ENCODE measurements around the gene ZMIZ1.

ZMIZ1 gene

DNA sequence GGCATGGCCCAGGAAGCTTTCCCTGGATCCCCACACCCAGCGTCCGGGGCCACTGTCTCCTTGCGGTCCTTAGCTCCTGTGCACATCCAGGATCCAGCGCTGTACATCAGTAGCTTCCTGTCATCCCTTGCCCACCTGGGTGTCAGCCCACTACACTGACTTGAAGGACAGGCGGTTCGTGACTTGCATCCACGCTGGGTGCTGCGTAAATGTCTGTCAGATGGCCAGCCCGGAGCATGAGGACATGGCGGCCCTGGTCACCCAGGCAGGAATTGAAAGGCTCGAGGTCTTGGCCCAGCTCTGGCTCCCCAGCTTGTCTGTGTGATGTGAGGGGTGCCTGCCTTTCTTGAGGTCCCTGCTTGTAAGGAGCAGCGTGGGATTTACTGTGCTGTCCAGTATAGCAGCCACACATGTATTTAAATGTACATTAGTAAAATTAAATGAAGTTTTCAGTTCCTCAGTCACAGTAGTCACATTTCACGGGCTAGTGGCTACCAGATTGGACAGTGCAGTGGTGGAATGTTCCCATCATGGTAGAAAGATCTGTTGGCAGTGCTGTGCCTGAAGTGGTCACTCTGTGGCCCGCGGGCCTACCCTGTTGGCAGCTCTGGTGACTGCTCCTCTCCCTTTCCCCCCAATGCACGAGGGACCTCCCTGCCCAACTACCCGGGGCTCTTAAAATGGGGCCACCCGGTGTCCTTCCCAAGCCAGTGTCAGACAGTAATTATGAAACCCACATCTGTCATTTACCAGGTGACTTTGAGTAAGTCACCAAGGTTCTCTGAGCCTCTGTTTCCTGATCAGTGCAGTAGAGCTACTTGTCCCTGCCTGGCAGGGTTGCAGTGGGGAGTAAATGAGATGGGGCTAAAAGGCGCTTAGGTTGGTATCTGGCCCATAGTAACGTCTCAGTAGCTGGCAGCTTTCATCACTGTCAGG, 180.7 kb downstream of the ZMIZ1 start:
- no peak overlapping the region for H3K27ac ChIP-seq
- TF ChIP-seq, protein P1, sequence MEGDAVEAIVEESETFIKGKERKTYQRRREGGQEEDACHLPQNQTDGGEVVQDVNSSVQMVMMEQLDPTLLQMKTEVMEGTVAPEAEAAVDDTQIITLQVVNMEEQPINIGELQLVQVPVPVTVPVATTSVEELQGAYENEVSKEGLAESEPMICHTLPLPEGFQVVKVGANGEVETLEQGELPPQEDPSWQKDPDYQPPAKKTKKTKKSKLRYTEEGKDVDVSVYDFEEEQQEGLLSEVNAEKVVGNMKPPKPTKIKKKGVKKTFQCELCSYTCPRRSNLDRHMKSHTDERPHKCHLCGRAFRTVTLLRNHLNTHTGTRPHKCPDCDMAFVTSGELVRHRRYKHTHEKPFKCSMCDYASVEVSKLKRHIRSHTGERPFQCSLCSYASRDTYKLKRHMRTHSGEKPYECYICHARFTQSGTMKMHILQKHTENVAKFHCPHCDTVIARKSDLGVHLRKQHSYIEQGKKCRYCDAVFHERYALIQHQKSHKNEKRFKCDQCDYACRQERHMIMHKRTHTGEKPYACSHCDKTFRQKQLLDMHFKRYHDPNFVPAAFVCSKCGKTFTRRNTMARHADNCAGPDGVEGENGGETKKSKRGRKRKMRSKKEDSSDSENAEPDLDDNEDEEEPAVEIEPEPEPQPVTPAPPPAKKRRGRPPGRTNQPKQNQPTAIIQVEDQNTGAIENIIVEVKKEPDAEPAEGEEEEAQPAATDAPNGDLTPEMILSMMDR (IDR thresholded peaks at IDR 0.05; ENCODE audit: low read depth, low read length, missing control alignments) = no peak
- H3K36me3 ChIP-seq (replicated peaks) = no peaks in the 10 kb centered on the region
- in situ Hi-C loops (cut with HindIII; ENCODE audit: low pct_ligation_motif_present, low sequenced_read_pairs) = no loop called here
- no peaks in the 10 kb centered on the region for H3K27me3 ChIP-seq (replicated peaks)
- DNase-seq = no peak
- H3K4me3 ChIP-seq (ENCODE audit: low read depth, low read length) = no peak overlapping the region

DNA sequence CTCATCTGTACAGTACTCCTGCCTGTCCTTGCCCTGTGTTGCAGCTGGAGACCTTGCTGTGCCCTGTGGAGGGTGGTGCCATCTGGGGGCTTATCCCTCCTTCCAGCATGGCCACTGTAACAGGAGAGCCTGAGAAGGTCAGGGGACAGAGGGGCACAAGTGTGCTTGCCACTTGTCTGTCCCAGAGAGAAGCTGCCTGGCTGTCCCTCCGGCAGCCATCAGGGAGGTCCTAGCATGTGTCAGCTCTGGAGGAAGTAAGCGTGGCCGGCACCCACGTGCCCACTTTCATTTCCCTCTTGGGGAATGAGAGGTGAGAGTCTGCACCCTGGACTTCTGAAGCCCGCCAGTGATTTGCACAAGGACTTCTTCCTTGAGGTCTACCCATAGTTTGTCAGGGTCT, 181.5 kb downstream of the ZMIZ1 start:
- Histone ChIP-seq H3K27ac (no peak overlapping the region), H3K27me3 (replicated peaks) (no peaks in the 10 kb centered on the region), H3K36me3 (replicated peaks) (no peaks in the 10 kb centered on the region), H3K4me3 (ENCODE audit: low read depth, low read length) (no peak overlapping the region)
- in situ Hi-C loops (cut with HindIII; ENCODE audit: low pct_ligation_motif_present, low sequenced_read_pairs) = no loop called here
- TF ChIP-seq, protein P1 (IDR thresholded peaks at IDR 0.05; ENCODE audit: low read depth, low read length, missing control alignments) = no peak
- DNase-seq = no peak

DNA sequence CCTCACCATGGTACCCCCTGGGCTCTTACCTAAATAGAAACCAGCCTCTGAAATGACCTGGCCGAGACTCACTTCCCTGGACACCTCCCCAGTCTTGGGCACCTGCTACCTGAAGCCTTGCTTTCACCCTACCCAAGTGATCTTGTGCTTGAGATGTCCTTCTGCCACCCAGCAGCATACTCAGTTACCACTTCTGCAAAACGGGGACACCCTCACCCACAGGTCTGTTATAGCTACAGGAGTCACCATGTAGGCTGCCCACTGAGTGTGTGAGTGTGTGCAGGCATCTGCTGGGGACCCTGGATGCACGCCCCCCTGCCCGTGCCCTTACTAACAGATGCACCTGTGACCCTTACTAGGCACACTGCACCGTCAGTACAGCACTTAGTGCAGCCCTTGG, 183.7 kb downstream of the ZMIZ1 start:
- in situ Hi-C loops (cut with HindIII; ENCODE audit: low pct_ligation_motif_present, low sequenced_read_pairs) = no loop called here
- DNase-seq = no peak
- Histone ChIP-seq H3K36me3 (replicated peaks) (peaks cover 3% of the 10 kb centered on the region), H3K27me3 (replicated peaks) (no peaks in the 10 kb centered on the region), H3K27ac (no peak overlapping the region), H3K4me3 (ENCODE audit: low read depth, low read length) (no peak overlapping the region)
- TF ChIP-seq, protein P1 (IDR thresholded peaks at IDR 0.05; ENCODE audit: low read depth, low read length, missing control alignments) = no peak

DNA sequence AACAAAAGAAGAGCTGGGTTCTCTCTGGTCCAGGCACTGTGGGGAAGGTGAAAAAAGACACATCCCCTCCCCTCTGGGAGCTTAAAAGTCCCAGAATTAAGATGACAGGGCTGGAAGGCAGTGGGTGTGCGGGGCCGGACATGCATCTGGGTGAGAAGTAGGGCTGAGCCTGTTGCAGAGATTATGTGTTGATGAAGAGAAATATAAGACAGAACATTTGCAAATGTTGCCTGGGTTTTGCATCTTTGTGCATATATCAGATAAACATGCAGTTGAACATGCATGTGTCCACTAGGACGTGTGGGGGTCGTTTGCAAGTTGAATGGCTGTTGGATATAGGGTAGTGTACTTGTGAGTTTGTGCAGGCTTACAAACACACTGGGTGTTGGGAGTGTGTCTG, 184.2 kb downstream of the ZMIZ1 start:
- TF ChIP-seq, protein P1 (IDR thresholded peaks at IDR 0.05; ENCODE audit: low read depth, low read length, missing control alignments) = no peak
- no peak overlapping the region for H3K4me3 ChIP-seq (ENCODE audit: low read depth, low read length)
- no peak overlapping the region for H3K27ac ChIP-seq
- no peaks in the 10 kb centered on the region for H3K27me3 ChIP-seq (replicated peaks)
- no peak for DNase-seq
- in situ Hi-C loops (cut with HindIII; ENCODE audit: low pct_ligation_motif_present, low sequenced_read_pairs) = no loop called here
- peaks cover 3% of the 10 kb centered on the region for H3K36me3 ChIP-seq (replicated peaks)

DNA sequence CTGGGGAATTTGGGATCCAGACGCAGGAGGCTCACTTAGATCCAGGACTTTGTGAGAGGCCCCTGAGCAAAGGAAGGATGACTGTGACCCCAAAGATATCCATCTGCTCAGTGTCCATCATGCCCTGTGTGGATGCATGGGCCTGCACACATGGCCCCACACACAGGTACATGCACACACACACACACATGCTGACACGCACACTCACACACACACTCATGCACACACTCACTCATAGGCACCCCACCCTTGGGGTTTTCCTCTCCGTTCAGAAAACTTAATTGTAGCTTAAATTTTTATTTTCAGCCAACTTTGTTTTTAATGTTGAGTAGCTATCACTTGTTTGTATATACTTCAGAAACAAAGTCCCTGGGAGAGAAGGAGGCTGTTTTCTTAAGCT, 184.9 kb downstream of the ZMIZ1 start:
- in situ Hi-C loops (cut with HindIII; ENCODE audit: low pct_ligation_motif_present, low sequenced_read_pairs) = no loop called here

More for the DNA sequence above, 184.9 kb downstream of the ZMIZ1 start:
- Histone ChIP-seq H3K36me3 (replicated peaks) (peaks cover 3% of the 10 kb centered on the region), H3K27me3 (replicated peaks) (no peaks in the 10 kb centered on the region), H3K27ac (no peak overlapping the region), H3K4me3 (ENCODE audit: low read depth, low read length) (no peak overlapping the region)
- TF ChIP-seq, protein P1 (IDR thresholded peaks at IDR 0.05; ENCODE audit: low read depth, low read length, missing control alignments) = no peak
- no peak for DNase-seq

Measured in brain microvascular endothelial cell (primary cell).